CD1c-positive myeloid dendritic cell (primary cell): ENCODE data around the gene SLC4A11.
"Not testable (repeated sequence)": the region's sequence is repeated elsewhere in the genome, so short reads cannot be mapped to it uniquely, and the experiment has no call there.

ENCODE experiments used
- DNase-seq: peaks from one replicate; pipeline ENCODE4 v3.0.0-alpha.2; 2016; ENCODE audit errors: extremely low spot score

Gene SLC4A11

GRCh38 chr20:3203315-3204123 lies 35.5 kb downstream of the SLC4A11 start:
- no peak for DNase-seq

- no peak for DNase-seq
Observed at GRCh38 chr20:3202965-3203314, 36.0 kb downstream of the SLC4A11 start.

- no peak for DNase-seq
Observed at GRCh38 chr20:3199976-3200755, 38.8 kb downstream of the SLC4A11 start.

- DNase-seq, result no peak
Observed at GRCh38 chr20:3199206-3199605, 39.8 kb downstream of the SLC4A11 start.

GRCh38 chr20:3195590-3196237 lies 43.3 kb downstream of the SLC4A11 start:
- DNase-seq, result peak; percentile 21

GRCh38 chr20:3194617-3195280 lies 44.2 kb downstream of the SLC4A11 start:
- DNase-seq, result no peak

GRCh38 chr20:3193806-3194616 lies 45.0 kb downstream of the SLC4A11 start:
- no peak for DNase-seq

GRCh38 chr20:3192226-3193015 lies 46.6 kb downstream of the SLC4A11 start:
- DNase-seq, result no peak

- DNase-seq, result no peak
Observed at GRCh38 chr20:3190681-3191111, 48.3 kb downstream of the SLC4A11 start.

- no peak for DNase-seq
Observed at GRCh38 chr20:3189561-3190131, 49.3 kb downstream of the SLC4A11 start.

- DNase-seq, result no peak
Observed at GRCh38 chr20:3188823-3189413, 50.1 kb downstream of the SLC4A11 start.

GRCh38 chr20:3187861-3188260 lies 51.1 kb downstream of the SLC4A11 start:
- DNase-seq, result not testable (repeated sequence)

- DNase-seq, result no peak
Observed at GRCh38 chr20:3183896-3184612, 54.9 kb downstream of the SLC4A11 start.

- DNase-seq, result not testable (repeated sequence)
Observed at GRCh38 chr20:3182429-3182828, 56.6 kb downstream of the SLC4A11 start.

- no peak for DNase-seq
Observed at GRCh38 chr20:3181270-3181669, 57.7 kb downstream of the SLC4A11 start.

- DNase-seq, result no peak
Observed at GRCh38 chr20:3180319-3180718, 58.7 kb downstream of the SLC4A11 start.

GRCh38 chr20:3177746-3178485 lies 61.1 kb downstream of the SLC4A11 start:
- DNase-seq, result no peak
